ENCODE measurements around the gene DMRTA1.
"Not testable (repeated sequence)": the region's sequence is repeated elsewhere in the genome, so short reads cannot be mapped to it uniquely, and the experiment has no call there.

The DMRTA1 gene, protein sequence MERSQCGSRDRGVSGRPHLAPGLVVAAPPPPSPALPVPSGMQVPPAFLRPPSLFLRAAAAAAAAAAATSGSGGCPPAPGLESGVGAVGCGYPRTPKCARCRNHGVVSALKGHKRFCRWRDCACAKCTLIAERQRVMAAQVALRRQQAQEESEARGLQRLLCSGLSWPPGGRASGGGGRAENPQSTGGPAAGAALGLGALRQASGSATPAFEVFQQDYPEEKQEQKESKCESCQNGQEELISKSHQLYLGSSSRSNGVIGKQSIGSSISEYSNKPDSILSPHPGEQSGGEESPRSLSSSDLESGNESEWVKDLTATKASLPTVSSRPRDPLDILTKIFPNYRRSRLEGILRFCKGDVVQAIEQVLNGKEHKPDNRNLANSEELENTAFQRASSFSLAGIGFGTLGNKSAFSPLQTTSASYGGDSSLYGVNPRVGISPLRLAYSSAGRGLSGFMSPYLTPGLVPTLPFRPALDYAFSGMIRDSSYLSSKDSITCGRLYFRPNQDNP

DNA sequence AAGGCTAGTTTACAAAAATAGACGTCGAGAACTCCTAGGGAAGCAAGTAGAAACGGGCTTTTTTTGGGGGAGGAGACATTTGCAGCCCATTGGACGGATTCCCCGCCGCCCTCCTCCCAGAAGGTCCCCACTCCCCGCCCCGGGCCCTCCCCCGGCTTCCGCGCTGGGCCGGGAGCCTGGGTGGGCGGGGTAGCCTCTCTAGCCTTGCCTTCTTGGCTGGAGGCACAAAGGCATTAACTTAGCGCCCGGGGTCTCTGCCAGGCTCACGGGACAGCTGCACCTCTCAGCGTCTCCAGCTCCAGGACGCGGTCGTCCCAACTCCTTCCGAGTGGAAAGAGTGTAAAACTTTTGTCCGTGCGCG lies at the start of gene DMRTA1:
TSS of gene DMRTA1 (plus strand) at position 236 of the 361 bp plus-strand sequence. CDS start 242 bp downstream, outside the sequence.
- DNase-seq: peak; percentile 18

DNA sequence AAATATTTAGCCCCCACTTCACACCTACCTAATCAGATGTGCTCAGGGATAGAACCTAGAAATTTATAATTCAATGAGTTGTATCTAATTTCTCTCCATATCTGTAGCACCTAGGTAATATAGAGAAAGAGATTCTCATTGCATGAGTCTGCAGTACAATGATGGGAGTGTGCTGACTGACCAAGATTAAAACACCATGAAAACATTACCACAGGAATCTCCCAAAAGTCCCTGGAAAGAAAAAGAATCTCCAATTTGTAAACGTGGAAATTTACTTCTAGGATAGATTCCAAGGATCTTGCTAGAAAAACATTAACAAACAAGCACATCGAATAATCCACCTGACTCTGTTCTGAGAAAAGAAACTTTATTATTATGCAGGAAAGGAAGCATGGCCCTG lies 45.0 kb upstream of the DMRTA1 start:
- no peak for DNase-seq

DNA sequence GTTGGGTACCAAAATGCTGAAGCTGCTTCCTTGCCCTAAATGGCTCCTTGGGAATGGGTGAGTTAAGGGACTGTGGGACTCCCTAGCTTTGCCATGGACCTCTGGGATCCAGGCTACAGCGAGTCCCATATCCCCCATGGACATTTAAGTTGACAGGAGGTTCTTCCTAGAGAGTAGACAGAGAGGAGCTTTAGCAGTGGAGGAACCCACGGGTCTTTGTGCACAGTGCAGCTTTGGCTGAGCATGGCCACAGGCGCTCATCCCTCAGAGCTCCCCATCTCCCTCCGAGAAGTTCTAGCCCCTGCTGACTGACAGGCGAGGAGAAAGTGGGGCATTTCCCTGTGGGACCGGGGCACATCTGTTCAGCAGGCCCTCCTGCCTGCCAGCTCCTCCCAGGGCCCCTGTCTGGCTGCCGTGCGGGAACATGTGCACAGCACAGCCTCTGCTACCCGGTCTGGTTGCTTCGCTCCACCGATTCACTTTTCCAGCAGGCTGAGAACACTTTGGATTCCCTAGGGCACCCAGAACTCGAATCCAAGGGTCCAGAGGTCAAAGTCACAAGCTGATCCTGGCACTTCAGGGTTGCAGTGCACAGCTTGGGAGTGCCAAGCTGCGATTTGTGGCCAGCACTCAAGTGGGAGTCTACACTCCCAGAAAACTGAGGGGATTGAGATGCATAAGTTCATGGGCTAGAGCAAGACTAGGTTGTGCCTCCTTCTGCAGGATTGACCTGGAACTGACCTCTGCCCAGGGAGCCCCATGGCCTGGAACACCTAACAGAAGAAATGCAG lies 40.6 kb upstream of the DMRTA1 start:
- no peak for DNase-seq

DNA sequence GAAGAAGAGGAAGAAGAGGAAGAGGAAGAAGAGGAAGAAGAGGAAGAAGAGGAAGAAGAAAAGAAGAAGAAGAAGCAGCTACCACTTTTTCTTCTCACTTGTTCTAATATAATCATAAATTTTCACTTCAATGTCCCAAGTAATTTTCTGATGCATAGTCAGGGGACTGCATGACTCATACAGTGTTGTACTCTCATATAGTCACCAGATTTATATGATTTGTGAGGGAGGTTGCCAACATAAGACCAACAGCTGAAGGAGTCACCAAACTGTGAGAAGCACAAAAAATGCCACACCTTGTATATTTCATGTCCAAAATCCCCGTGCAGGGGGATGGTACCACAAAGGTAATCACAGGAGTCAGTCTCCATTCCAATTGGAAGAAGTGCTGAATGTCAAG lies 32.7 kb upstream of the DMRTA1 start:
- DNase-seq: no peak

DNA sequence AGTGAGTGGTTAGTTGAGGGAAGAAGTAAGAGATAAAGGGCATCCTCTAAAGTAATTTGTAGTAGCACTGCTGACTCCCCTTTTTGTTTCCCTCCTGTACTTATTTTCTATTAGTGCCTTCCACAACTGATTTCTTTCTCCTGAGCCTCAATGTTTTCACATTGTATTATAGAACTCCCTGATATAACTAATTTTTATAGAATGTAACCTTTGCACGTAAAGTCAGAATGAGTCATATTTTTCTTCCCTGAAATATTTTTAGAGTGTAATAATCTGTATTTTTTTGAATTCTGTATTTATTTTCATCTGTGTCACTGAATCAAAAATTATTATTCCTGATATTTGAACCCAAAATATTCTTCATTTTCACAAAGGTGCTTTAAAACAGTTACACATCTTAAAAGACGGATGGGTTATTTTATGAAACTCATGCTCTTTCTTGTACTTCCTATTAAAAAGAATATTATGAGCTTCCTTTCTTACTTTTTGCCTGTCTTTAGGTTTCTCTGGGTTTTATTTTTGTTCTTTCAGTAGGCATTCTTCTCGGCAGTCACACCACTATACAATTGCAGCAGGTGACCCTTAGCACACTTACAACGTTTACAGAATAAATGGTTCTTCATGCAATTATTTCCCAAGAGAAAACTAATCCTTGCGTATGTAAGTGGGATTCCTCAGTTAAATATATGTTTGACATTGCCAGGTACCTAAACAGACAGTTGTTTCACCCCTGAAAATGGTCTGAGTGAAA lies 30.5 kb upstream of the DMRTA1 start:
- DNase-seq: no peak

DNA sequence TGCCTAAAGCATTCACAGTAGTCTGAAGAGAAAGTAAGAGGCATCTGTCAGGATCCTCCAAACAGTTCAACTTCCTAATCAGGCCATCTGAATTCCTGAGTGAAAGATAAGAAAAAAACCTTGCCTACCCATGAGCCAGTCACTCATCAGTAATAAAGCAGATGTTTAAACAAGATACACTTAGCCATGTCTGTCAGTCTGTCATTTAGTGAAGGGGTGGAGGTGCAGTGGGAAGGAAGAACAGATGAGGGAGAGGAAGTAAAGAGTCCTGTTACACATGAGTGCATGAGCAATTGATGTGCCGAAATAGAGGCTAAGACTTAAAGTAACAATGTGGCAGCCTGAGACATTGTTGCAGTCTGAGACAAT lies 29.9 kb upstream of the DMRTA1 start:
- DNase-seq: no peak

DNA sequence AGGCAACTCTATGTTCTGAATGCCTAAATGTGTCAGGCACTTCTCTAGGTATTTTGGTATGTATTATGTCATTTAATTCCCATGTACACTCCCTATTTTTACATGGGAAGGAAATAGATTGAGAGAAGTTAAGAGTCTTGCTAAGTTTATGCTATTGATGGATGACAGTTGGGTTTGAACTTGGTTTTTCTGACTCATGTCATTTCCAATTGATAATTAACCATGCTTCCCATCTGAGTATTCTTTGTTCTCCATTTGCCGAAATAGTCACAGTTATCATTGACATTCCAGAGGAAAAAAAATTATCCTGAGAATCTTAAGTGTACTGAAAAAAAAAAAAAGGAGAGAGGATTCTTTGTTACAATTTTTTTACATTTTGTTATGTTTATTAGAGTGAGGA lies 23.1 kb upstream of the DMRTA1 start:
- DNase-seq: no peak

DNA sequence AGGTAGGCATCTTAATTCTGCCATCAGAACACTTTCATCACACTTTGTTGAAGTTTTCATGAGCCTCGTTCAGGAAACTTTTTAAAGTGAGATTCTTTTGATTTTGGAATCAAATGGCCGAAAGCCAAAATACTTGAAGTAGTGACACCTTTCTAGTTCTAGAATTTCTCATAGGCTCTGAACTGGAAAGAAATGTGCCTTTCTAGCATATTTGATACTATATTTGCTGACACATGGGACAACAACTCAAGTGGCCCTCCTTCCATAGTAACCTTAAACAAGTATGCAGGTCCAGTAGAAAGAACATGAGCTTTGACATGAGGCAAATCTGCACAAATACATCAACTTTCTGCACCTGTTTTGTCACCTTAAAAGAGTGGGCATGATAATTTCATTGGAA lies 22.0 kb upstream of the DMRTA1 start:
- DNase-seq: no peak

DNA sequence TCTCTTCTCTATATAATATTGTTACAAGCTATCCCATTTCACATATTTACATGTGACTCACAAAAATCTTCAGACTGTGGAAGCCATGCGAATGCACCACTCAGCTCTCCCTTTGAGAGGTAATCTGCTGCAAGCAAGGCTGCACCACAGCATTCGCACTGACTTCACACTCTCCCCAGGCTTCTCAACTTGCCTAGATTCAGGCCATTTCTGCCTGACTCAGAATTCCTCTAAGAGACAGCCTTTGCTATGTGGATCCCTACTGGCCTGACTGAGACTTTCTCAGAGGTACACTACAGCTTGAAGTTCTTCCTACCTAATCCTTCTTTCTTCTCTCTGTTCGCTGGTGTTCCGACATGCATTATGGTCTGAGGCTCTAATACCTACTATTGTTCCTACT lies 21.1 kb upstream of the DMRTA1 start:
- no peak for DNase-seq

DNA sequence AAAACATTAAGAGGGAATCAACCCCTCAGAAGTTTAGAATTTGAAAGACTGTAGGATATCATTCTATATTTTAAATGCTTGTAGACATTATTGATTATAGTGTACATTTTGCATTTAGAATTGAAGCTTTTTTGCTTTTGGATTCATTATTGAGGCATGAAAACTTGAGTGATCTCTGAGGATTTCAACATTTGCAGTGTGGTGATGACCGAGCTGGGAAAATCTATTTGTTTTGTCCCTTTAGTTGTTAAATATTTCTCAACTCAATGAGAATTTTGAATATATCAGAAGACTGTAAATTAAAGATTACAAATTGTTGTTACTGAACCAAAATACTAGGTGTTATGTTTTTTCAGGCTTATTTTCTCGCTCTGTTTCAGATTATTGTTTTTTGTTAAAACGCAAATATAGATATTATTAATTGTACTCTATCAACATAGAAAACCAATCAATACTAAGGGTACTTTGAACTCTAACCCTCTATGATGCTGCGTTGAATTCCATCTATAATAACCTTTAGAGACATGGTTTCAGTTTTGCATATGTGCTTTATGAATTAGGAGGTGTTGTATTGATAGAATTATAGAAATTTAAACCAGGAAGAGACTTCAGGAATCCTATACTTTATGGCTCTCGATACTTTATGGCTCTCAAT lies 19.3 kb upstream of the DMRTA1 start:
- DNase-seq: no peak

DNA sequence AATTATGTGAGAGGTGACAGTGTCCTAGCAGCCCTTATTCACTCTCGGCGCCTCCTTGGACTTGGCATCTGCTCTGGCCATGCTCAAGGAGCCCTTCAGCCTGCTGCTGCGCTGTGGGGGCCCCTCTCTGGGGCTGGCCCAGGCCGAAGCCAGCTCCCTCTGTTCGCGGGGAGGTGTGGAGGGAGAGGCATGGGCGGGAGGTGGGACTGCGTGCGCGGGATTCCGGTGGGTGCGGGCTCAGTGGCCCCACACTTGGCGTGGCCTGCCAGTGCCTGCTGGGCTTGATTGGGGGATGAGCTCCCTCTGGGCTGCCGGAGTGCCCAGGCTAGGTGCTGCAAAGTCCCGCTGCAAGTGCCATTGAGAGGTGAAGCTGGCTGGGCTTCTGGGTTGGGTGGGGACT lies 12.9 kb upstream of the DMRTA1 start:
- DNase-seq: no peak

DNA sequence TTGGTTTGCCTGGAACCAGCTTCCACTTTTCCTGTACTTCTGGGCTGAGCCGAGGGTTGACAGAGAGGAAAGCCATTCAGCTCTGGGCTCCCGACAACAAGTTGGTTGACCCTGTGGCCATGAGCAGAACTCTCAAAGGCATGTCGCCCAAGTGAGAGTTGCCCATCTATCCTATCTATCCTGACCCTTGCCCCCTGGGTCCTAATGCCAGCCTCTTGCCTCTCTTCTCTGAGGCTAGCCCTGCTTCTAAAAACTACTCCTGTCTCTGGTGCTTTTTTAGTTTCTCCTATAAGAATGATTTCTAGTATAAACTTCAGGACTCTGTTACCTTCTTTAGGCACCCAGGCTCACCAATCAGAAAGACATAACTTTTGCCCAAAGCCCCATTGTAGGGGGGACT lies 11.4 kb upstream of the DMRTA1 start:
- DNase-seq: not testable (repeated sequence)

DNA sequence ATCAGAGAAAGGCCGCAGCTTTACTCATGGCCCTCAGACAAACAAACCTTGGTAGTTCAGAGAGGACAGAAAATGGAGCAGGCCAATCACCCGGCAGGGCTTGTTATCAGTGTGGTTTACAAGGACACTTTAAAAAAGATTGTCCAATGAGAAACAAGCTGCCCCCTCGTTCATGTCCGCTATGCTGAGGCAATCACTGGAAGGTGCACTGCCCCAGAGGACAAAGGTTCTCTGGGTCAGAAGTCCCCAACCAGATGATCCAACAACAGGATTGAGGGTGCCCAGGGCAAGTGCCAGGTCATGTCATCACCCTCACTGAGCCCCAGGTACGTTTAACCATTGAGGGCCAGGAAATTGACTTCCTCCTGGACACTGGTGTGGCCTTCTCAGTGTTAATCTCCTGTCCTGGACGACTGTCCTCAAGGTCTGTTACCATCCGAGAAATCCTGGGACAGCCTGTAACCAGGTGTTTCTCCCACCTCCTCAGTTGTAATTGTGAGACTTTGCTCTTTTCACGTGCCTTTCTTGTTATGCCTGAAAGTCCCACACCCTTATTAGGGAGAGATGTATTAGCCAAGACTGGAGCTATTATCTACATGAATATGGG lies 9.1 kb upstream of the DMRTA1 start:
- not testable (repeated sequence) for DNase-seq

DNA sequence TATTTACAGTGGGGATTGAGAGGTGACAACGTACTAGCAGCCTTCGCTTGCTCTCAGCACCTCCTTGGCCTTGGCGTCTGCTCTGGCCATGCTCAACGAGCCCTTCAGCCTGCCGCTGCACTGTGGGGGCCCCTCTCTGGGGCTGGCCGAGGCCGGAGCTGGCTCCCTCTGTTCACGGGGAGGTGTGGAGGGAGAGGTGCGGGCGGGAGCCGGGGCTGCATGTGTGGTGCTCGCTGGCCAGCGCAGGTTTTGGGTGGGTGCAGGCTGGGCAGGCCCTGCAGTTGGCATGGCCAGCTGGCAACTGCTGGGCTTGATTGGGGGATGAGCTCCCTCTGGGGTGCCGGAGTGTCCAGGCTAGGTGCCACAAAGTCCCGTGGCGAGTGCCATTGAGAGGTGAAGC lies 5.8 kb upstream of the DMRTA1 start:
- DNase-seq: no peak

DNA sequence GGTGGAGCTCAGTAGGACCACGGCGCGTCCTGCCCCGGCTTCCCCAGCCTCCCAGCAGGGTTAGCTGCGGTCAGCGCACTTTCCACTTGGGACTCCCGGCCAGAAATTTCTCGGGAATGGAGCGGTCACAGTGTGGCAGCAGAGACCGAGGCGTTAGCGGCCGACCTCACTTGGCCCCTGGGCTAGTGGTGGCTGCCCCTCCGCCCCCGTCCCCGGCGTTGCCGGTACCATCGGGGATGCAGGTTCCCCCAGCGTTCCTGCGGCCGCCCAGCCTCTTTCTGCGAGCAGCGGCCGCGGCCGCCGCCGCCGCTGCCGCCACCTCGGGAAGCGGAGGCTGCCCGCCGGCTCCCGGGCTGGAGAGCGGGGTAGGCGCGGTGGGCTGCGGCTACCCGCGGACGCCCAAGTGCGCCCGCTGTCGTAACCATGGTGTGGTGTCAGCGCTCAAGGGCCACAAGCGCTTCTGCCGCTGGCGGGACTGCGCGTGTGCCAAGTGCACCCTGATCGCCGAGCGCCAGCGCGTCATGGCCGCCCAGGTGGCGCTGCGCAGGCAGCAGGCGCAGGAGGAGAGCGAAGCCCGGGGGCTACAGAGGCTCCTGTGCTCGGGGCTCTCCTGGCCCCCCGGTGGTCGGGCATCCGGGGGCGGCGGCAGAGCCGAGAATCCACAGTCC lies 460 bp downstream of the DMRTA1 start:
- DNase-seq: peak; percentile 46

DNA sequence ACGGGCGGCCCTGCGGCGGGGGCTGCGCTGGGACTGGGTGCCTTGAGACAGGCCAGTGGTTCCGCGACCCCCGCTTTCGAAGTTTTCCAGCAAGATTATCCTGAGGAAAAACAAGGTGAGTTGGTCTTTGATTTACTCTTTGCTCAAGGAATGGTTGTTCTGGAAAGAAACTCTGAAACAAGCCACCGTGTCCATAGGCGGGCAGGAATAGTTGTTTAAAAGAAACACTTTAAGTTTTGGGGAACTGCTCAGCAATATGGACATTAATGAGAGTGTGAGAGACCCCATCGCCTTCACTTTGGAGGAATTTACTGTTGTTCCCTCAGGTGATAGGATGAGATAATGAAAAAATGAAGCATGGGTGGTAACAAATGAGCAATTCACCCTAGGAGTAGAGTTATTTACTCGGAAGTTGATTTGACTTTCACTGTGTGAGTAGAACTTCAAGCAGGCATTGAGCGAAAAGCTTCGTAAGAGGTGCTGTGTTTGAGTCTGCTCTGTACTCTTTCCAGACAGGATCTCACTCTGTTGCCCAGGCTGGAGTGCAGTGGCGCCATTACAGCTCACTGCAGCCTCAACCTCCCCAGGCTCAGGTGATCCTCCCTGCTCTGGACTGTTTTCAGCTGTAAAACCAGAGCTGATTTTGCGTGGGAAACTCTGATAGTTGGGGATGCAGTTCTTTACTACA lies 1.1 kb downstream of the DMRTA1 start:
- no peak for DNase-seq

DNA sequence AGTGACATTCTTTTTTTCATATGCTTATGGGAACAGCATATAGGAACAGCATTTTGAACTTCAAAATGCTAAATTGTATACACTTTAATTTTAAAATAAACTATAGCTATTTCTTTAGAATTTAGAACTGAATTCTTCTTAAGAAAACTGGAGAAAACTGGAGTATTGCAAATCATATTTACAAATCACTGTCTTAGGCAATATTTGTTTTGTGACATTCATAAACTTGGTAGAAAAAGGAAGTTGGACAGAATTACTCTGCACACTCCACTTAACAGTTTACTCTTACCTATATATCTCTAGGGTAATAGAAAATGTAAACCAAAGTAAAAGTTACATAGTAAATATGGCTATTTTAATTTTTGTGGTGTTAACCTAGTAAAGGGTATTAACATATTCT lies 3.1 kb downstream of the DMRTA1 start:
- DNase-seq: no peak

DNA sequence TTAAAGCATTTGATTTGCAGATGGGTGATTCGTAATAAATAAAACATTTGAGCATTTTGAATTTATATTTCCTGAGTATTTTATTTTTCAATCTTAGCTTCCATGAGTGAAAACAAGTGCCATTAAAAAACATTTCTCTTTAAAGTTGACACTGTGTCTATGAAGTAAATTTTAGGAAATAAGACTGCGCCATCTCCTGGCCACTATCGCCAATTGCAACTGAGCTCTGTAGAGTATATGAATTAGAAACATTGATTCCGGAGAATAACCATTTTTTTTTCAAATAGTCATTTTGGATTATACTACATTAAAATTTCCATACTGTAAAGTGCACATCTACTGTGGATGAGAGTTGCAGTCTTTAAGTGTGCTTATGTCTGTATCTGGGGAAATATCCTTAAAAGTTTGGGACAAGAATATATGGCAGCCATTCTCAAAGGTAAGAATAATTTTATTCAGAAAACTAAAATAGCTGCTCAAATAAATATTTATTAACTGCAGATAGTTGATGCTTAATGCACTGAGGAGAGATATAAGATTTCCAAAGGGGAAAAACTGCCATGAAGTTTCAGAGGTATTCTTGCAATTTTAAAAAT lies 5.9 kb downstream of the DMRTA1 start:
- peak; percentile 32 for DNase-seq

DNA sequence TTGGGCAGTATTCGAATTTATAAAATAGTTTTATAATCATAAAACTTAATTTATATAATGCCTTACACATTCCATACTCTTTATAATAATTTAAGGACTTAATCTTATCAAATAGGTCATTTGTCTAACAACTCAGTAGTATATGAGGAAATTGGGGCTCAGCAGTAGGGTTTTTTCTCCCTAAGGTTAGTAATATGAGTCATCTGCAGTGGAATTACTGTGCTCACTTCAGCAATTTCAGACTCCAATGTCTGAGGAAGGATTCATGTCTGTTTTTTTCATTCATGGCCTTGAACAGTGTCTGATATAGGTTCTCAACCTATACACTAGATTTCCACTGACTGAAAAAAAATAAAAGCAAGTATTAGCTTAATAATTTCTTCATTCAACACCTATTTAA lies 7.4 kb downstream of the DMRTA1 start:
- DNase-seq: no peak

DNA sequence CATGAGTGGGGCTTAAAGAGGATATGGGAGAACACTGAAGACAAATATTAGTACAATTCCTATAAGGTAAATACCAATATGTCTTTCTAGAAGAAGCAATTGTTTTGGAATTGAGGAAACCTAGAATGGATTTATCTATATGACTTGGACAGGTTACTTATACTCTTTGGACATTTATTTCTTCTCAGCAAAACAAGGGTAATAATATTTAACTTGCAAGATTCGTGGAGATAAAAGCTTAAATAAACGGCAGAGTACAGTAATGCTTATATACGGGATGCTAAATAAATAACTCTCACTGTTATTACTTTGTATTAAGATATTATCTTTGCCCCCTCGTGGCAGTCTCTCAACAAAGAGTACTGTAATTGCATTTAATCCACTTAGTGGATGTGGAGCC lies 8.6 kb downstream of the DMRTA1 start:
- DNase-seq: no peak

DNA sequence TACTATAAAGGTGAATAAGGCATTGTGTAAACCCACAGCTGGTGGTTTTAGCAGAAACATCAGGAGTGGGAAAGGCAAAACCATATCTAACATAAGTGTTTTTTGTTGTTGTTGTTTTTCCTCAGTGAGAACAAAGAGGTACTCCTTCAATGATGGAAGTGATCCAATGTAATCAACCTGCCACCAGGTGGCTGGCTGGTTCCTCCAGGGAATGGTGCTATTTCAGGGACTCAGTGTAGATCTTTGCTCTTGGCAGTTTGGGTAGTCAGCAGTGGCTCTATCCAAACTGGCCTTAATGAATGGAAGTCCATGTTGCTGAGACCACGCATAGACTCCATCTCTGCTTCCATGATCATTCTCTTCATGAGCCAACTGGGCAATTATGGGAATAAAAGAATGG lies 10.8 kb downstream of the DMRTA1 start:
- DNase-seq: no peak

All from stimulated activated CD4-positive, alpha-beta T cell treated with anti-CD3 and anti-CD28 coated beads, Interleukin-12 subunit alpha, Interleukin-12 subunit beta, amount 100 ng/mL, for 4 hours (primary cell).